Activated T-cell treated with anti-CD3 and anti-CD28 coated beads, Interleukin-2, amount 50 U/mL, for 4 hours (primary cell): ENCODE results near the gene NFIX. TPM values are rescaled to one million over a fixed set of nuclear protein-coding genes. Genes with fewer than 3 reads are reported as not detected.

ENCODE experiments used
- ATAC-seq, 2 donors: fragments of 200-7000 bp; cut with Tn5 transposase; one replicate each; pipeline ENCODE4 v1.10.0; 2021
- DNase-seq: peaks from one replicate; pipeline ENCODE4 v3.0.0-alpha.2; 2020
- H3K27me3 Mint-ChIP-seq: one replicate; pipeline ENCODE4 v1.8.0; 2021; ENCODE audit warnings: low read depth, mixed read lengths
- H3K36me3 Mint-ChIP-seq: one replicate; pipeline ENCODE4 v1.8.0; 2022; ENCODE audit warnings: mixed read lengths; ENCODE audit not compliant: insufficient read depth
- H3K4me1 Mint-ChIP-seq: one replicate; pipeline ENCODE4 v1.8.0; 2021; ENCODE audit warnings: low read depth, mixed read lengths
- H3K4me3 Mint-ChIP-seq: one replicate; pipeline ENCODE4 v1.8.0; 2021; ENCODE audit warnings: mild to moderate bottlenecking, moderate library complexity, mixed read lengths
- H3K9me3 Mint-ChIP-seq: one replicate; pipeline ENCODE4 v1.8.0; 2021; ENCODE audit warnings: mixed read lengths
- total RNA-seq, 3 donors: library from RNA; stranded (reverse); gene quantifications; one replicate each; pipeline ENCODE4 v1.2.1, GENCODE V29; 2021

Gene NFIX
- total RNA-seq, 3 donors from 2014 or later = 11.1 to 20.4 (median 16.1) TPM

DNA sequence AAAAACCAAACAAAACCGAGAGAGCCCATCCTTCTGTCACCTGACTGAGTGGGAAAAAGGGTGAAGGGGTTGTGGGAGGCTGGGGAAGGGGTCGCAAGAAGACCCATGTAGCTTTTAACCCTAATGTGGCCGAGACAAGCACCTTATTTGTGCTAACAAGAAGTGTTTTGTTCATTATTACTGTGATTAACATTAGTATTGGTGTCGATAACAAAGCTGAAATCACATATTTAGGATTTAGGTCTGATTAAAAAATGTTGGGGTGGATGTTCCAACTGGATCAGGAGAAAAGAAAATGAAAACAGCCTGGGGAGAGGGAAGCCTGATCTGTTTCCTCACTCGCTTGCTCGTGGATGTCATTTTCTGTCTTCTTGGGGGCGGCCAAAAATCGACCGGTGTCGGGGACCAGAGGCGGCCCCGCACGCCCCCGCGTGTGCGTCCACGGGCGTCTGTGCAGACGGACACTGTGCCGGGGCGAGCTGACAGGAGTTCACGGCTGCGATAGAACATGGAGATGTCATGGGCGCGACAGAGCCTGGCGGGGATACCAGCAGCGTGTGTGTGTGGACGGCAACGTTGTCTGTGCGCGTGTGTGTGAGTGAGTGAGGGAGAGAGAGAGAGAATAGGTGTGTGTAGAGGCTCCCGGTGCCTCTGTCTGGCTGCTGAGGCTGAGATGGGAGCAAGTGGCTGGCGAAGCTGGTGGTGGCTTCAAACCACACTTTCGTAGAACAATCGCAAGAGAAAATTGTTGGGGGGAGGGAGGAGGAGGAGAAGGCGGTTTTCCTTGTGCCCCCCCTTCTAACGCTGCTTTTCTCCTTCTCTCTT, 29.1 kb downstream of the NFIX start:
- ATAC-seq = peak; percentile 38 to 43
- H3K27me3 Mint-ChIP-seq = peaks cover 34% of the 10 kb centered on the region
- H3K36me3 Mint-ChIP-seq = peaks cover 10% of the 10 kb centered on the region

DNA sequence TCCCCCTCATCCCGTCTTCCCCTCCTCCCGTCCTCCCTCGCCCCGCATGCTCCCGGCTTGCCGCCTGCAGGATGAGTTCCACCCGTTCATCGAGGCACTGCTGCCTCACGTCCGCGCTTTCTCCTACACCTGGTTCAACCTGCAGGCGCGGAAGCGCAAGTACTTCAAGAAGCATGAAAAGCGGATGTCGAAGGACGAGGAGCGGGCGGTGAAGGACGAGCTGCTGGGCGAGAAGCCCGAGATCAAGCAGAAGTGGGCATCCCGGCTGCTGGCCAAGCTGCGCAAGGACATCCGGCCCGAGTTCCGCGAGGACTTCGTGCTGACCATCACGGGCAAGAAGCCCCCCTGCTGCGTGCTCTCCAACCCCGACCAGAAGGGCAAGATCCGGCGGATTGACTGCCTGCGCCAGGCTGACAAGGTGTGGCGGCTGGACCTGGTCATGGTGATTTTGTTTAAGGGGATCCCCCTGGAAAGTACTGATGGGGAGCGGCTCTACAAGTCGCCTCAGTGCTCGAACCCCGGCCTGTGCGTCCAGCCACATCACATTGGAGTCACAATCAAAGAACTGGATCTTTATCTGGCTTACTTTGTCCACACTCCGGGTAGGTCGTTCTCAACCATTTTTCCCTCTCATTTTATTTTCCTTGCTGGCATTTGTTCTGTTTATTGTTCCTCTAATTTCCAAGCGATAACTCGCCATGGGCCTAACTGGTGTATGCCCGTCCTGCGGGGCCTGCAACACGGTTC, 29.8 kb downstream of the NFIX start:
- H3K4me1 Mint-ChIP-seq = peaks cover 15% of the 10 kb centered on the region
- DNase-seq = no peak
- H3K4me3 Mint-ChIP-seq = no peak overlapping the region
- no peaks in the 10 kb centered on the region for H3K9me3 Mint-ChIP-seq
- ATAC-seq = no peak
- H3K27me3 Mint-ChIP-seq = peaks cover 34% of the 10 kb centered on the region
- H3K36me3 Mint-ChIP-seq = peaks cover 10% of the 10 kb centered on the region

More for the DNA sequence above, 29.1 kb downstream of the NFIX start:
- no peak for DNase-seq
- peaks cover 15% of the 10 kb centered on the region for H3K4me1 Mint-ChIP-seq
- no peaks in the 10 kb centered on the region for H3K9me3 Mint-ChIP-seq
- H3K4me3 Mint-ChIP-seq = peak overlapping the region; percentile 11

DNA sequence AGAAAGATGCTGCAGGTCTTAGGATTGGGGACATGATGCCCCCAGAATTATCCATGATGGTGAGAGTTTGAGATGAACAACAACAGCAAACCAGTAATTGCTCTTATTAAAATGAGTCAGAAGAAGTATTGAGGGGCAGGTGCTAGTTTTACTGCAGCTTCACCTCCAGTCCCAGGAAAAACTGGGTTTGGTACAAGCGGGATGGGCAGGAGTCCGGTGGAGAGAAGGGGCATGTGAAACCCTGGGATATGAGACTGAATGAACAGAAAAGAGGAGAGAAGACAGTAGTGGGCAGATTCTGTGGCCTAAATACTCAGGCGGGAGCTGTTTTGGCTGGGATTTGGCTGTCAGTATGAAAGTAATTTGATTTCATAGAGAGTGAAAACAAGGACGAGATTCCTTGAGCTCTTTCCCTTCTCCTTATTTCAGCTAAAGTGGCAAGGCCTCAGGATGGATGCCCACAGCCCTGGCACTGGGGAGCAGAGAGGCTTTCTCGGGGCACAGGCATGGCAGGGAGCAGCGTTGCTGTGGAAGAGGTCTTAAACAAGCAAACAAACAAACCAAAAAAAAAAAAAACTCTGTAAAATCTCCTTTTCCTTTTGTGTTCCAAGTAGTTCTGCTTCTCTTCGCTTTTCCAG, 30.7 kb downstream of the NFIX start:
- DNase-seq (no peak), ATAC-seq (no peak)
- Mint-ChIP-seq H3K36me3 (peaks cover 10% of the 10 kb centered on the region), H3K4me3 (no peak overlapping the region), H3K27me3 (peaks cover 31% of the 10 kb centered on the region), H3K4me1 (peaks cover 15% of the 10 kb centered on the region), H3K9me3 (no peaks in the 10 kb centered on the region)

DNA sequence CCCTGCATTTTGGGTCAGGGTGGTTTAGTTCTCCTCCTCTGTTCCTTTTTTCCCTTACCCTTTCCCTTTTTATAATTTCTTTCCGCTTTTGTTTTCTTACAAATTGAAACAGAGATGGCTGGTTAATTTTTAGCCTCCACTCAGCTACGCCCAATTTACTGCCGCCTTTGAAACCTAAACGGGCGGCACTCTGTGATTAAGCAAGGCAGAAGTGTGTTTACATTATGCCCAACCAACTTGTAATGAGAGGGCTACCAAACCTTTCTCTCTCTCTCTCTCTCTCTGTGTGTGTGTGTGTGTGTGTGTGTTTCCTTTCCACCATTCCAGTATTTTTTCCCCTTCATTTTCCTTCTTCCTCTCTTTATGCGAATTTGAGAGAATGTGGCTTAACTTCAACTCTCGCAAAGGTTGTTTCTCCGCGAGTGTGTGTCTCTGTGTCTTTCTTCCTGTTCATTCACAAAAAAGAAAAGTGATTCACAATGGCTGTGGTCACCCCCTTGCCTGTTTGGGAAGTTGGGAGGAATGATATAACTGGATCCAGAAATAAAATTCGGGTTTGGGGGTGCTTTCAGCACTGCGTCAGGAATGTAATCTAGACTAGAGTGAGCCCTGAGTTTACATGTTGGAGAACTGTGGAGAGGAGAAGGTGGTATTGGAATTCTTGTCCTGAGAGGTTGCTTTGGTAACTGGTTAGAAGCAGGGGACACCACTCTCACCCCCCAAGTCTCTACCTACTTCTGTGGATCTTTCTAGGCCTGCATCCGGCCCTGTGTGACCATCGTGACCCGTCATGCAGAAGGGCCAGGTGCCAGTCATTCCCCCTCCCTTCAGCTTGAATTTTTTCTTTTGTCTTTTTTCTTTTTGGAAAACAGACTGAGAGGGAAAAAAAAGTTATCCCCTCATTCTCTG, 31.4 kb downstream of the NFIX start:
- Mint-ChIP-seq H3K4me3 (no peak overlapping the region), H3K4me1 (peaks cover 15% of the 10 kb centered on the region), H3K36me3 (peaks cover 10% of the 10 kb centered on the region), H3K27me3 (peaks cover 31% of the 10 kb centered on the region), H3K9me3 (no peaks in the 10 kb centered on the region)
- ATAC-seq (no peak), DNase-seq (no peak)

DNA sequence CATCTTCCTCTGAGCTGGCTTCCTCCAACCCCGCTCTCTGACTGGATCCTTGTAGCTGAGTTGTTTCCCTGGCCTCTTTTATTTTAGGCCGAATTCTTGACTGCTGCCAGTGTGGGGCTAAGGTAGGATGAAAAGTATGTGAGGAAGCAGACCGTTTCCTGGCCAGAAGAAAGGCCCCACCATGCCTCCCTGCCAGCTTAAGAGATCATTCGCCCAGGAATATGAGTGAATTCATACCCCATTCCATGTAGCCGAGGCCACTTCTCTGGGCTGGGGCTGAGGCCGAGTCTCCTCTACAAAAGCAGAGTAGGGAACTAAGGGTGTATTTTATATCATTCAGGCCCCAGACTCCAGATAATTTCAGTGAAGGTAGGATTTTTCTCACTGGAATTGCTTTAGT, 32.3 kb downstream of the NFIX start:
- Mint-ChIP-seq H3K27me3 (peaks cover 31% of the 10 kb centered on the region), H3K9me3 (no peaks in the 10 kb centered on the region), H3K36me3 (peaks cover 10% of the 10 kb centered on the region), H3K4me3 (no peak overlapping the region), H3K4me1 (peaks cover 12% of the 10 kb centered on the region)
- DNase-seq (no peak), ATAC-seq (no peak)

GRCh38 chr19:13028027-13028426, 32.8 kb downstream of the NFIX start:
- H3K36me3 Mint-ChIP-seq = peaks cover 10% of the 10 kb centered on the region
- H3K9me3 Mint-ChIP-seq = no peaks in the 10 kb centered on the region
- H3K27me3 Mint-ChIP-seq = peaks cover 28% of the 10 kb centered on the region
- H3K4me3 Mint-ChIP-seq = no peak overlapping the region
- H3K4me1 Mint-ChIP-seq = peaks cover 11% of the 10 kb centered on the region
- ATAC-seq (no peak), DNase-seq (no peak)

GRCh38 chr19:13029301-13029880, 34.1 kb downstream of the NFIX start:
- H3K36me3 Mint-ChIP-seq = peaks cover 8% of the 10 kb centered on the region
- H3K9me3 Mint-ChIP-seq = no peaks in the 10 kb centered on the region
- DNase-seq = no peak
- no peak for ATAC-seq
- H3K4me1 Mint-ChIP-seq = peaks cover 3% of the 10 kb centered on the region
- no peak overlapping the region for H3K4me3 Mint-ChIP-seq
- H3K27me3 Mint-ChIP-seq = peaks cover 20% of the 10 kb centered on the region

DNA sequence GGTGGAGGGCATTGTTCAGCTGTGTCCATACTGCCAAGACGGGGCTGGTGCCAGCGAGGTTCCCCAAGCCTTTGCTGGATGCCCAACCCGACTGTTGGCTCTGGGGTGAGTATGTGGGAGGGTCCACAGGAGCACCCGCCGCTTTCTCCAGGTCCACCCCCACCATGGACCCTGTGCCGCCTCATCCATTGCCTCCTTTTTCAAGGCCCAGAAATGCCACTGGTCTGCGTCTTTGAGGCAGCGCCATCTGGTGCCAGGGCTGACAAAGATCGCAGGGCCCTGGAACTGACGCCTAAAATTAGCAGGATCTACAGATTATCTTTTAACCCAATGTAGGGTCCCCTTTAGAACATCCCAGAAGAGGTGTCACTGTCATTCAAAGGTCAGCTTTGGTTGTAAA, 34.6 kb downstream of the NFIX start:
- no peak for DNase-seq

DNA sequence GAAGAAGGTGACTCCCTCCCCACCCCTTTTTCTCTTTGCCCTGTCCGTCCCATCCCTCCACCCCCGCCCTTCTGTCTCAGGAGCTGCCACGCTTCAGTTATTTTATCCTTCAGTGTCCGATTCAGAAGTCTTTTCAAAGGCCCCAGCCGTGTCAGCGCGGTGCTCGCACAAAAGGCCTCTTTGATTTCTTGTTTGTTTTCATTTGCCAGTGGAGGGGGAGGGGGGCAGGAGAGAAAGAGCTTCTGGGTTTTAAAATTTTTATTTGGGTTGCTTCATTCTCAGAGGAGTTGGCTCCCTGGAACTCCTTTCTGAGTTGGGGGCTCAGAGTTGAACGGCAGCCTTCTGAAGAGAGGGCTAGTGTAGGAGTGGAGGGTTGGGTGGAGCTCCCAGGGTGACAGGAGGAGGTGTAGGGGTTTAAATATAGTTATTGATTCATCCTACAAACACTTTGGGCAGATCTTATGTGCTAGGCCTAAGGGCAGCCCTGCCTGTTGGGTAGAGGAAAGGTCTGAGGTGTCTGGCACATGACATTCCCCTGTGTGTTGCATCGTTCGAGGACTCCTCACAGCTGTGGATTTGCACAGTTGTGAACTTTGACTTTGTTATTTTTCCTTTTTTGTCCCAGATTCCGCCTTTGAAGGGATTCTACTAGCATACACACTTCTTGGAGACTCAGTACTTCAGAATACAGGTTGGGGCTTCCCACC, 36.8 kb downstream of the NFIX start:
- no peak for ATAC-seq
- Mint-ChIP-seq H3K4me3 (no peak overlapping the region), H3K4me1 (no peaks in the 10 kb centered on the region), H3K27me3 (no peaks in the 10 kb centered on the region), H3K36me3 (no peaks in the 10 kb centered on the region), H3K9me3 (no peaks in the 10 kb centered on the region)
- DNase-seq = no peak

More for the DNA sequence above, 34.6 kb downstream of the NFIX start:
- no peak for ATAC-seq
- no peak overlapping the region for H3K4me3 Mint-ChIP-seq
- peaks cover 16% of the 10 kb centered on the region for H3K27me3 Mint-ChIP-seq
- no peaks in the 10 kb centered on the region for H3K4me1 Mint-ChIP-seq
- peaks cover 8% of the 10 kb centered on the region for H3K36me3 Mint-ChIP-seq
- no peaks in the 10 kb centered on the region for H3K9me3 Mint-ChIP-seq

DNA sequence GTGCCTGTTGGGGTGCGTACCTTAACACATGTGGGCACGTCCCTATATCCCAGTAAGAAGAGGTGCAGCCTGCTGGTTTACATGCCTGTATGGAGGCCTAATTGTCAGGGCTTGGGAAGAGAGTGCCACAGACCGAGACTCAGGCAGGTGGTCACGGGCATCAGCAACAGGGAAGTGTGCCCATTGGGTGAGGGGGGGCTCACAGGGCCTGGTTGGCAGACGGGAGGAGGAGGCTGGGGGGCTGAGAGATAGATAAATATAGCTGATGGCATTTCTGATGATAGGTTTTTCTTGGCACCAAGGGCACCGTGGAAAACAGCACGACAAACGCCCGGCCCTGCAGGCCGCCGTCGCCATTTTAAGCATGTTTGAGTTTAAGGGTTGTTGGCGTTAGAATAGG, 37.6 kb downstream of the NFIX start:
- Mint-ChIP-seq H3K4me1 (no peaks in the 10 kb centered on the region), H3K36me3 (no peaks in the 10 kb centered on the region)

GRCh38 chr19:13033244-13033643, 38.0 kb downstream of the NFIX start:
- Mint-ChIP-seq H3K36me3 (no peaks in the 10 kb centered on the region), H3K4me1 (no peaks in the 10 kb centered on the region), H3K4me3 (no peak overlapping the region), H3K27me3 (no peaks in the 10 kb centered on the region), H3K9me3 (no peaks in the 10 kb centered on the region)
- ATAC-seq (no peak), DNase-seq (no peak)

More for the DNA sequence above, 37.6 kb downstream of the NFIX start:
- no peaks in the 10 kb centered on the region for H3K9me3 Mint-ChIP-seq
- ATAC-seq = no peak
- no peaks in the 10 kb centered on the region for H3K27me3 Mint-ChIP-seq
- no peak overlapping the region for H3K4me3 Mint-ChIP-seq
- DNase-seq = no peak

- ATAC-seq (peak; percentile 74), DNase-seq (peak; percentile 29)
- Mint-ChIP-seq H3K36me3 (no peaks in the 10 kb centered on the region), H3K9me3 (no peaks in the 10 kb centered on the region), H3K4me3 (no peak overlapping the region), H3K27me3 (no peaks in the 10 kb centered on the region), H3K4me1 (no peaks in the 10 kb centered on the region)
Observed at GRCh38 chr19:13033819-13034611, 38.7 kb downstream of the NFIX start.
